ENCODE measurements around the gene CD226. TPM values are rescaled to one million over a fixed set of nuclear protein-coding genes. Genes with fewer than 3 reads are reported as not detected.

CD226 gene
- total and polyA plus RNA-seq, 10 of the 15 experiments (the other 5 are each of a cell fraction or from before 2014, with no cell fraction given), result 12.9 to 68.8 (median 47.3) TPM

DNA sequence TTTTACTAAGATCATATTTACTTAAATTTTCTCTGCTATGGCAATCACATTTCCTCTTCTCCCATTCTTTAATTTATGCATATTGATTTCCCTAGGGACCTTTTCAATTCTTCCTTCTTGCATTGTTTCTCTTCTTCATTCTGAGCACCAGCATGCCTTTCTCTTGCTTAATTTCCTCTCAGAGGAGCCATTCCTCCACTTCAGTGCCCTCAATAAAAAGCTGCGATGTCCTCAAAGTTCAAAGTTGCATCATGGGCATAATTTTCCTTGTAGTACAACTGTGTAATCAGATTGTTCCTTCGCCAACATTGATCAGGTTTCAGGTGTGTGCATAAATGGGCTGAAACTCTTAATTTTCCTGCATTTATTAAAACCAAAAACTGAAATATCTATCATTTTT lies 21.8 kb upstream of the CD226 start:
- Histone ChIP-seq H3K27ac (ENCODE audit: control insufficient read depth, insufficient read depth) (no peak overlapping the region), H3K36me3 (ENCODE audit: control insufficient read depth in 2 of 2, insufficient read depth in 2 of 2, low read length in 1 of 2) (no peaks in the 10 kb centered on the region), H3K9ac (ENCODE audit: control insufficient read depth, insufficient read depth, low read length) (no peak overlapping the region), H3K27me3 (replicated peaks in 1 of 2; ENCODE audit: control insufficient read depth in 2 of 2, insufficient read depth in 2 of 2, low read length in 1 of 2) (no peaks in the 10 kb centered on the region), H3K4me3 (no peak overlapping the region), H4K20me1 (ENCODE audit: control insufficient read depth, insufficient read depth) (no peaks in the 10 kb centered on the region), H3K4me2 (ENCODE audit: control insufficient read depth, insufficient read depth) (no peak overlapping the region), H2AFZ (ENCODE audit: control insufficient read depth, low read depth, low read length) (no peak overlapping the region), H3K4me1 (ENCODE audit: control insufficient read depth, insufficient read depth, low read length) (no peaks in the 10 kb centered on the region), H3K9me3 (replicated peaks; ENCODE audit: control insufficient read depth, insufficient read depth, low read length) (peaks cover 1% of the 10 kb centered on the region; the same call in 1 of the 3 replicates), H3K79me2 (ENCODE audit: control insufficient read depth, insufficient read depth, low read length) (no peaks in the 10 kb centered on the region)
- intact Hi-C loops (cut with micrococcal nuclease; ENCODE audit: unreplicated experiment) (no loop called here), in situ Hi-C loops (cut with MboI) (no loop called here)
- RAD21 ChIA-PET (ENCODE audit: unreplicated experiment), result no interaction called here
- no peak for ATAC-seq
- POLR2A ChIA-PET, result no interaction called here
- DNase-seq (ENCODE audit: low read depth, low spot score), result no peak
- CTCF ChIA-PET, result no interaction called here
- WGBS (ENCODE audit: insufficient coverage, insufficient replicate concordance, low lambda C conversion rate, missing lambda C conversion rate), result 70% methylated on average over 2 of the region's 2 CpGs
- no peak for FAIRE-seq
- BruUV-seq (replicated peaks), result no TSS peak
- SMC1A ChIA-PET (ENCODE audit: uncharacterized antibody, unreplicated experiment), result no interaction called here
- TF ChIP-seq NFIC (IDR thresholded peaks at IDR 0.05; ENCODE audit: low read depth, low read length) (no peak), IRF4 (IDR thresholded peaks at IDR 0.05; ENCODE audit: low read depth, low read length) (no peak), YBX1 (IDR thresholded peaks at IDR 0.05) (no peak), CREM (IDR thresholded peaks at IDR 0.05; ENCODE audit: low read depth) (no peak), ZSCAN29 (IDR thresholded peaks at IDR 0.05) (no peak), NFYB (IDR thresholded peaks at IDR 0.05; ENCODE audit: insufficient read depth, low read depth, low read length) (no peak), ZNF207 (IDR thresholded peaks at IDR 0.05; ENCODE audit: borderline replicate concordance) (no peak), BRCA1 (IDR thresholded peaks at IDR 0.05; ENCODE audit: low read depth, low read length) (no peak), CBX3 (IDR thresholded peaks at IDR 0.05; ENCODE audit: borderline replicate concordance, low read depth) (no peak), JUND (IDR thresholded peaks at IDR 0.05; ENCODE audit: low read depth, low read length) (no peak), SMAD1 (IDR thresholded peaks at IDR 0.05; ENCODE audit: low read depth, partially characterized antibody) (no peak)
- TF ChIP-seq, protein P1, sequence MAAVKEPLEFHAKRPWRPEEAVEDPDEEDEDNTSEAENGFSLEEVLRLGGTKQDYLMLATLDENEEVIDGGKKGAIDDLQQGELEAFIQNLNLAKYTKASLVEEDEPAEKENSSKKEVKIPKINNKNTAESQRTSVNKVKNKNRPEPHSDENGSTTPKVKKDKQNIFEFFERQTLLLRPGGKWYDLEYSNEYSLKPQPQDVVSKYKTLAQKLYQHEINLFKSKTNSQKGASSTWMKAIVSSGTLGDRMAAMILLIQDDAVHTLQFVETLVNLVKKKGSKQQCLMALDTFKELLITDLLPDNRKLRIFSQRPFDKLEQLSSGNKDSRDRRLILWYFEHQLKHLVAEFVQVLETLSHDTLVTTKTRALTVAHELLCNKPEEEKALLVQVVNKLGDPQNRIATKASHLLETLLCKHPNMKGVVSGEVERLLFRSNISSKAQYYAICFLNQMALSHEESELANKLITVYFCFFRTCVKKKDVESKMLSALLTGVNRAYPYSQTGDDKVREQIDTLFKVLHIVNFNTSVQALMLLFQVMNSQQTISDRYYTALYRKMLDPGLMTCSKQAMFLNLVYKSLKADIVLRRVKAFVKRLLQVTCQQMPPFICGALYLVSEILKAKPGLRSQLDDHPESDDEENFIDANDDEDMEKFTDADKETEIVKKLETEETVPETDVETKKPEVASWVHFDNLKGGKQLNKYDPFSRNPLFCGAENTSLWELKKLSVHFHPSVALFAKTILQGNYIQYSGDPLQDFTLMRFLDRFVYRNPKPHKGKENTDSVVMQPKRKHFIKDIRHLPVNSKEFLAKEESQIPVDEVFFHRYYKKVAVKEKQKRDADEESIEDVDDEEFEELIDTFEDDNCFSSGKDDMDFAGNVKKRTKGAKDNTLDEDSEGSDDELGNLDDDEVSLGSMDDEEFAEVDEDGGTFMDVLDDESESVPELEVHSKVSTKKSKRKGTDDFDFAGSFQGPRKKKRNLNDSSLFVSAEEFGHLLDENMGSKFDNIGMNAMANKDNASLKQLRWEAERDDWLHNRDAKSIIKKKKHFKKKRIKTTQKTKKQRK (IDR thresholded peaks at IDR 0.05; ENCODE audit: low read depth, low read length), result no peak
- TF ChIP-seq, protein P2, sequence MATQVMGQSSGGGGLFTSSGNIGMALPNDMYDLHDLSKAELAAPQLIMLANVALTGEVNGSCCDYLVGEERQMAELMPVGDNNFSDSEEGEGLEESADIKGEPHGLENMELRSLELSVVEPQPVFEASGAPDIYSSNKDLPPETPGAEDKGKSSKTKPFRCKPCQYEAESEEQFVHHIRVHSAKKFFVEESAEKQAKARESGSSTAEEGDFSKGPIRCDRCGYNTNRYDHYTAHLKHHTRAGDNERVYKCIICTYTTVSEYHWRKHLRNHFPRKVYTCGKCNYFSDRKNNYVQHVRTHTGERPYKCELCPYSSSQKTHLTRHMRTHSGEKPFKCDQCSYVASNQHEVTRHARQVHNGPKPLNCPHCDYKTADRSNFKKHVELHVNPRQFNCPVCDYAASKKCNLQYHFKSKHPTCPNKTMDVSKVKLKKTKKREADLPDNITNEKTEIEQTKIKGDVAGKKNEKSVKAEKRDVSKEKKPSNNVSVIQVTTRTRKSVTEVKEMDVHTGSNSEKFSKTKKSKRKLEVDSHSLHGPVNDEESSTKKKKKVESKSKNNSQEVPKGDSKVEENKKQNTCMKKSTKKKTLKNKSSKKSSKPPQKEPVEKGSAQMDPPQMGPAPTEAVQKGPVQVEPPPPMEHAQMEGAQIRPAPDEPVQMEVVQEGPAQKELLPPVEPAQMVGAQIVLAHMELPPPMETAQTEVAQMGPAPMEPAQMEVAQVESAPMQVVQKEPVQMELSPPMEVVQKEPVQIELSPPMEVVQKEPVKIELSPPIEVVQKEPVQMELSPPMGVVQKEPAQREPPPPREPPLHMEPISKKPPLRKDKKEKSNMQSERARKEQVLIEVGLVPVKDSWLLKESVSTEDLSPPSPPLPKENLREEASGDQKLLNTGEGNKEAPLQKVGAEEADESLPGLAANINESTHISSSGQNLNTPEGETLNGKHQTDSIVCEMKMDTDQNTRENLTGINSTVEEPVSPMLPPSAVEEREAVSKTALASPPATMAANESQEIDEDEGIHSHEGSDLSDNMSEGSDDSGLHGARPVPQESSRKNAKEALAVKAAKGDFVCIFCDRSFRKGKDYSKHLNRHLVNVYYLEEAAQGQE (IDR thresholded peaks at IDR 0.05; ENCODE audit: low read depth, low read length), result no peak
- TF ChIP-seq, protein P3, sequence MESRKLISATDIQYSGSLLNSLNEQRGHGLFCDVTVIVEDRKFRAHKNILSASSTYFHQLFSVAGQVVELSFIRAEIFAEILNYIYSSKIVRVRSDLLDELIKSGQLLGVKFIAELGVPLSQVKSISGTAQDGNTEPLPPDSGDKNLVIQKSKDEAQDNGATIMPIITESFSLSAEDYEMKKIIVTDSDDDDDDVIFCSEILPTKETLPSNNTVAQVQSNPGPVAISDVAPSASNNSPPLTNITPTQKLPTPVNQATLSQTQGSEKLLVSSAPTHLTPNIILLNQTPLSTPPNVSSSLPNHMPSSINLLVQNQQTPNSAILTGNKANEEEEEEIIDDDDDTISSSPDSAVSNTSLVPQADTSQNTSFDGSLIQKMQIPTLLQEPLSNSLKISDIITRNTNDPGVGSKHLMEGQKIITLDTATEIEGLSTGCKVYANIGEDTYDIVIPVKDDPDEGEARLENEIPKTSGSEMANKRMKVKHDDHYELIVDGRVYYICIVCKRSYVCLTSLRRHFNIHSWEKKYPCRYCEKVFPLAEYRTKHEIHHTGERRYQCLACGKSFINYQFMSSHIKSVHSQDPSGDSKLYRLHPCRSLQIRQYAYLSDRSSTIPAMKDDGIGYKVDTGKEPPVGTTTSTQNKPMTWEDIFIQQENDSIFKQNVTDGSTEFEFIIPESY (IDR thresholded peaks at IDR 0.05), result no peak
